Cardiac septum (tissue), 1 donor: ENCODE measurements around the gene C2orf81. TPM values are rescaled to one million over a fixed set of nuclear protein-coding genes. Genes with fewer than 3 reads are reported as not detected.
"Not testable (repeated sequence)": the region's sequence is repeated elsewhere in the genome, so short reads cannot be mapped to it uniquely, and the experiment has no call there.

Experiments
- DNase-seq: peaks from one replicate; pipeline ENCODE4 v3.0.0-alpha.2; 2020; ENCODE audit warnings: low spot score
- intact Hi-C: fragments of 100-400 bp; cut with DNase I; formaldehyde crosslinking; loops from one replicate; pipeline ENCODE4 v1.14.0; 2022
- long read RNA-seq: library from polyadenylated mRNA; unstranded; transcript quantifications from one replicate; pipeline ENCODE4 v2.0.0, GENCODE V29; 2021
- total RNA-seq: library from RNA; stranded (reverse); fragmentation: NEBNext Ultra II Directional; extraction: Animal tissue kit (Norgen Biotek cat#: 25700); gene quantifications from one replicate; pipeline ENCODE4 v1.2.1, GENCODE V29; 2021
- donor health status: DM: no; HTN: no; CAD: no.

C2orf81 gene
- 1.1 TPM for total RNA-seq
- long read RNA-seq, partial matches to known transcripts: 0 of 1 reads
- long read RNA-seq, other reads (novel, unspliced or antisense): 0 of 1 reads

- DNase-seq: peak; percentile 90
- intact Hi-C loops: no loop called here
Measured at GRCh38 chr2:74421221-74421870, at the start of gene C2orf81, which contains the start of gene WDR54. Gene C2orf81, minus strand, starts transcription at chr2:74421619. Its CDS starts 59 bp downstream, at chr2:74421560. Gene WDR54, plus strand, starts transcription at chr2:74421730. Its CDS starts 424 bp downstream, at chr2:74422154.

- DNase-seq, intact Hi-C loops: not testable (repeated sequence)
Measured at GRCh38 chr2:74470742-74471141, 49.3 kb upstream of the C2orf81 start.

GRCh38 chr2:74464406-74464805, 43.0 kb upstream of the C2orf81 start:
- intact Hi-C loops: no loop called here

GRCh38 chr2:74462786-74463105, 41.3 kb upstream of the C2orf81 start:
- no peak for DNase-seq
- intact Hi-C loops: no loop called here

More at GRCh38 chr2:74464406-74464805, 43.0 kb upstream of the C2orf81 start:
- DNase-seq: no peak

- intact Hi-C loops: no loop called here
- no peak for DNase-seq
Measured at GRCh38 chr2:74462054-74462785, 40.8 kb upstream of the C2orf81 start.

GRCh38 chr2:74461187-74462053, 40.0 kb upstream of the C2orf81 start:
- no peak for DNase-seq
- intact Hi-C loops: no loop called here

- DNase-seq, intact Hi-C loops: not testable (repeated sequence)
Measured at GRCh38 chr2:74460187-74460586, 38.8 kb upstream of the C2orf81 start.

- not testable (repeated sequence) for DNase-seq
- intact Hi-C loops: loop anchor here (5.0 kb wide), 1 partner anchor 722 kb away; the partner anchor contains the start of gene TPRKB
Measured at GRCh38 chr2:74459503-74460118, 38.2 kb upstream of the C2orf81 start.

GRCh38 chr2:74458938-74459363, 37.5 kb upstream of the C2orf81 start:
- no peak for DNase-seq
- intact Hi-C loops: loop anchor here (5.0 kb wide), 1 partner anchor 722 kb away; the partner anchor contains the start of gene TPRKB

GRCh38 chr2:74458132-74458937, 36.9 kb upstream of the C2orf81 start, which contains the start of gene WBP1:
Gene WBP1, plus strand, starts transcription at chr2:74458438. Its CDS starts 165 bp downstream, at chr2:74458603.
- intact Hi-C loops: loop anchor here (5.0 kb wide), 1 partner anchor 721 kb away; the partner anchor contains the start of gene TPRKB
- peak; percentile 100 for DNase-seq

- DNase-seq: peak; percentile 82
Measured at GRCh38 chr2:74457549-74458131, 36.2 kb upstream of the C2orf81 start.

GRCh38 chr2:74457129-74457548, 35.7 kb upstream of the C2orf81 start:
- intact Hi-C loops: loop anchor here (5.0 kb wide), 1 partner anchor 720 kb away; the partner anchor contains the start of gene TPRKB

More at GRCh38 chr2:74457549-74458131, 36.2 kb upstream of the C2orf81 start:
- intact Hi-C loops: loop anchor here (5.0 kb wide), 1 partner anchor 720 kb away; the partner anchor contains the start of gene TPRKB

GRCh38 chr2:74454654-74455511, 33.5 kb upstream of the C2orf81 start, which contains the start of gene INO80B:
Gene INO80B, plus strand, starts transcription at chr2:74455087. Its CDS starts 30 bp downstream, at chr2:74455117.
- peak; percentile 97 for DNase-seq
- intact Hi-C loops: loop anchor here (1.0 to 5.0 kb wide), 3 partner anchors 28 to 718 kb away; partner anchors contain the start of genes AUP1, HTRA2, TPRKB and TTC31

More at GRCh38 chr2:74457129-74457548, 35.7 kb upstream of the C2orf81 start:
- no peak for DNase-seq

- DNase-seq: no peak
- intact Hi-C loops: no loop called here
Measured at GRCh38 chr2:74450570-74451190, 29.3 kb upstream of the C2orf81 start.

GRCh38 chr2:74448771-74449170, 27.4 kb upstream of the C2orf81 start:
- intact Hi-C loops: no loop called here
- DNase-seq: no peak
